ENCODE results near the gene CHORDC1.

- TF ChIP-seq CTCF (IDR thresholded peaks at IDR 0.05) (no peak), EP300 (IDR thresholded peaks at IDR 0.05; ENCODE audit: borderline replicate concordance in 1 of 2, low read depth in 1 of 2, low read length in 1 of 2) (no peak), FOXM1 (IDR thresholded peaks at IDR 0.05; ENCODE audit: low read depth) (no peak), RXRA (IDR thresholded peaks at IDR 0.05; ENCODE audit: borderline replicate concordance, low read depth) (no peak), MAX (IDR thresholded peaks at IDR 0.05; ENCODE audit: low read depth) (no peak), RAD21 (IDR thresholded peaks at IDR 0.05; ENCODE audit: low read length) (no peak), JUND (IDR thresholded peaks at IDR 0.05) (no peak), TAF1 (IDR thresholded peaks at IDR 0.05; ENCODE audit: borderline replicate concordance, low read depth, low read length) (no peak), ELF1 (IDR thresholded peaks at IDR 0.05) (no peak), SIN3A (IDR thresholded peaks at IDR 0.05; ENCODE audit: borderline replicate concordance, low read depth, low read length) (no peak), POLR2AphosphoS5 (IDR thresholded peaks at IDR 0.05; ENCODE audit: low read depth, low read length) (no peak), RFX5 (IDR thresholded peaks at IDR 0.05; ENCODE audit: low read length) (no peak)
- TF ChIP-seq, protein P1, sequence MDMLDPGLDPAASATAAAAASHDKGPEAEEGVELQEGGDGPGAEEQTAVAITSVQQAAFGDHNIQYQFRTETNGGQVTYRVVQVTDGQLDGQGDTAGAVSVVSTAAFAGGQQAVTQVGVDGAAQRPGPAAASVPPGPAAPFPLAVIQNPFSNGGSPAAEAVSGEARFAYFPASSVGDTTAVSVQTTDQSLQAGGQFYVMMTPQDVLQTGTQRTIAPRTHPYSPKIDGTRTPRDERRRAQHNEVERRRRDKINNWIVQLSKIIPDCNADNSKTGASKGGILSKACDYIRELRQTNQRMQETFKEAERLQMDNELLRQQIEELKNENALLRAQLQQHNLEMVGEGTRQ (IDR thresholded peaks at IDR 0.05; ENCODE audit: borderline replicate concordance, low read depth, low read length) = no peak
Measured at GRCh38 chr11:90251599-90251998, 28.8 kb upstream of the CHORDC1 start.
